ENCODE data around the gene FBXL19. TPM values are rescaled to one million over a fixed set of nuclear protein-coding genes. Genes with fewer than 3 reads are reported as not detected.

Gene FBXL19
- total and polyA plus RNA-seq, 2 of the 13 experiments (the other 11 are each of a cell fraction or from before 2014, with no cell fraction given) = 6.0 to 13.7 TPM

DNA sequence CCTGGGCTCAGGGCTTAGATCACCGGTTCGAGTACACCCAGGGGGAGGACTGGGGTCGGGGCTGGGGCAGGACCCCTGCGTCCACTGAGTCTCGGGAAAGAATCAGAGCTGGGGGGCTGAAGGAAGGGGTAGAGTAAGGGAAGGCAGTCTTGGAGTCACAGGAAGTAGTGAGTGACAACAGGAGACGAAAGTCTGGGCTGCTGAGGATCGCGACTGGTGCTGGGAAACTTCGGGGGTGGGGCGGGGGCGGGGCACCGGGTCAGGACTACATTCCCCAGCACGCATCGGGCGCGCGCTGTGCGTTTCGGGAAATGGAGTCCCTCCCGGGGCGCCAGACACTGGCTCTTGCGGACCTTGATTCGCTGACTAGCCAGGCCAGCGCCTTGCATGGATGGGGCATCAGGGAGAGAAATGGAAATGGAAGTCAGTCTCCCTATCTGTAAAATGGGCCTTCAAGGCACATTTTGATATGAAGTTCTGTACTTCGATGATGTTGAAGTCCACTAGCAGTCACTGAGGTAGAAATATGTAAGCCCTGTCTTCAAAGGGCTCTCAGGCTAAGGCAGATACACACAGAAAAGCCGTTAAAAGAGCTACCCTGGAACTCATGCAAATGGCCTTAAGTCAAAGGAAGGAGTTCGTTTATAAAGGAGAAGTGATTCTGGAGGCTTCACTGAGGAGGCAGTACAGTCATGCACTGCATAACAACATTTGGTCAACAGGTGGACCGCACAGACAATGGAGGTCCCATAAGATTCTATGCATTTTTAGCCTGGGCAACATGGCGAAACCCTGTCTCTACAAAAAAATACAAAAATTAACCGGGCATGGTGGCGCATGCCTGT is 26.3 kb upstream of the FBXL19 start (continued):
- TF ChIP-seq, protein P1, sequence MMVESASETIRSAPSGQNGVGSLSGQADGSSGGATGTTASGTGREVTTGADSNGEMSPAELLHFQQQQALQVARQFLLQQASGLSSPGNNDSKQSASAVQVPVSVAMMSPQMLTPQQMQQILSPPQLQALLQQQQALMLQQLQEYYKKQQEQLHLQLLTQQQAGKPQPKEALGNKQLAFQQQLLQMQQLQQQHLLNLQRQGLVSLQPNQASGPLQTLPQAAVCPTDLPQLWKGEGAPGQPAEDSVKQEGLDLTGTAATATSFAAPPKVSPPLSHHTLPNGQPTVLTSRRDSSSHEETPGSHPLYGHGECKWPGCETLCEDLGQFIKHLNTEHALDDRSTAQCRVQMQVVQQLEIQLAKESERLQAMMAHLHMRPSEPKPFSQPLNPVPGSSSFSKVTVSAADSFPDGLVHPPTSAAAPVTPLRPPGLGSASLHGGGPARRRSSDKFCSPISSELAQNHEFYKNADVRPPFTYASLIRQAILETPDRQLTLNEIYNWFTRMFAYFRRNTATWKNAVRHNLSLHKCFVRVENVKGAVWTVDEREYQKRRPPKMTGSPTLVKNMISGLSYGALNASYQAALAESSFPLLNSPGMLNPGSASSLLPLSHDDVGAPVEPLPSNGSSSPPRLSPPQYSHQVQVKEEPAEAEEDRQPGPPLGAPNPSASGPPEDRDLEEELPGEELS (CRISPR knock-in tag; IDR thresholded peaks at IDR 0.05) = no peak
- no peak for TF ChIP-seq TCF7 (IDR thresholded peaks at IDR 0.05; ENCODE audit: low read depth)
- TF ChIP-seq ARID4A (CRISPR knock-in tag; IDR thresholded peaks at IDR 0.05; ENCODE audit: borderline replicate concordance) = peak; percentile 47; the same call in 1 of the 2 replicates
- TF ChIP-seq ZNF557 (CRISPR knock-in tag; IDR thresholded peaks at IDR 0.05) = no peak
- TF ChIP-seq, protein P2, sequence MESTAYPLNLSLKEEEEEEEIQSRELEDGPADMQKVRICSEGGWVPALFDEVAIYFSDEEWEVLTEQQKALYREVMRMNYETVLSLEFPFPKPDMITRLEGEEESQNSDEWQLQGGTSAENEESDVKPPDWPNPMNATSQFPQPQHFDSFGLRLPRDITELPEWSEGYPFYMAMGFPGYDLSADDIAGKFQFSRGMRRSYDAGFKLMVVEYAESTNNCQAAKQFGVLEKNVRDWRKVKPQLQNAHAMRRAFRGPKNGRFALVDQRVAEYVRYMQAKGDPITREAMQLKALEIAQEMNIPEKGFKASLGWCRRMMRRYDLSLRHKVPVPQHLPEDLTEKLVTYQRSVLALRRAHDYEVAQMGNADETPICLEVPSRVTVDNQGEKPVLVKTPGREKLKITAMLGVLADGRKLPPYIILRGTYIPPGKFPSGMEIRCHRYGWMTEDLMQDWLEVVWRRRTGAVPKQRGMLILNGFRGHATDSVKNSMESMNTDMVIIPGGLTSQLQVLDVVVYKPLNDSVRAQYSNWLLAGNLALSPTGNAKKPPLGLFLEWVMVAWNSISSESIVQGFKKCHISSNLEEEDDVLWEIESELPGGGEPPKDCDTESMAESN (CRISPR knock-in tag; conservative IDR thresholded peaks at IDR 0.05) = no peak
- TF ChIP-seq MIER3 (CRISPR knock-in tag; IDR thresholded peaks at IDR 0.05; ENCODE audit: borderline replicate concordance) = no peak
- TF ChIP-seq ZNF256 (CRISPR knock-in tag; conservative IDR thresholded peaks at IDR 0.05) = no peak
- TF ChIP-seq ZFP1 (CRISPR knock-in tag; IDR thresholded peaks at IDR 0.05) = no peak
- TF ChIP-seq ZNF558 (CRISPR knock-in tag; IDR thresholded peaks at IDR 0.05; ENCODE audit: borderline replicate concordance) = no peak; the same call in 1 of the 2 replicates
- no peak for TF ChIP-seq ZNF883 (CRISPR knock-in tag; IDR thresholded peaks at IDR 0.05; ENCODE audit: not compliant biosample characterization)
- TF ChIP-seq ZMYM4 (CRISPR knock-in tag; IDR thresholded peaks at IDR 0.05) = no peak
- TF ChIP-seq, protein P3, sequence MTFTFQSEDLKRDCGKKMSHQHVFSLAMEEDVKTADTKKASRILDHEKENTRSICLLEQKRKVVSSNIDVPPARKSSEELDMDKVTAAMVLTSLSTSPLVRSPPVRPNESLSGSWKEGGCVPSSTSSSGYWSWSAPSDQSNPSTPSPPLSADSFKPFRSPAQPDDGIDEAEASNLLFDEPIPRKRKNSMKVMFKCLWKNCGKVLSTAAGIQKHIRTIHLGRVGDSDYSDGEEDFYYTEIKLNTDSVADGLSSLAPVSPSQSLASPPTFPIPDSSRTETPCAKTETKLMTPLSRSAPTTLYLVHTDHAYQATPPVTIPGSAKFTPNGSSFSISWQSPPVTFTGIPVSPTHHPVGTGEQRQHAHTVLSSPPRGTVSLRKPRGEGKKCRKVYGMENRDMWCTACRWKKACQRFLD (CRISPR knock-in tag; IDR thresholded peaks at IDR 0.05; ENCODE audit: borderline replicate concordance) = 0 out of 2 replicates have a peak, but pooled peaks have one; percentile 35
- no peak for TF ChIP-seq SMARCC2 (IDR thresholded peaks at IDR 0.05)
- TF ChIP-seq KLF13 (CRISPR knock-in tag; IDR thresholded peaks at IDR 0.05) = no peak
- TF ChIP-seq, protein P4, sequence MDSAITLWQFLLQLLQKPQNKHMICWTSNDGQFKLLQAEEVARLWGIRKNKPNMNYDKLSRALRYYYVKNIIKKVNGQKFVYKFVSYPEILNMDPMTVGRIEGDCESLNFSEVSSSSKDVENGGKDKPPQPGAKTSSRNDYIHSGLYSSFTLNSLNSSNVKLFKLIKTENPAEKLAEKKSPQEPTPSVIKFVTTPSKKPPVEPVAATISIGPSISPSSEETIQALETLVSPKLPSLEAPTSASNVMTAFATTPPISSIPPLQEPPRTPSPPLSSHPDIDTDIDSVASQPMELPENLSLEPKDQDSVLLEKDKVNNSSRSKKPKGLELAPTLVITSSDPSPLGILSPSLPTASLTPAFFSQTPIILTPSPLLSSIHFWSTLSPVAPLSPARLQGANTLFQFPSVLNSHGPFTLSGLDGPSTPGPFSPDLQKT (CRISPR knock-in tag; IDR thresholded peaks at IDR 0.05; ENCODE audit: borderline replicate concordance) = no peak
- 0 out of 2 replicates have a peak, but pooled peaks have one; percentile 14 for TF ChIP-seq ZSCAN21 (CRISPR knock-in tag; IDR thresholded peaks at IDR 0.05; ENCODE audit: borderline replicate concordance)

Measured in HepG2 (cell line).